SU-DHL-6 (cell line): ENCODE data around the gene TNXB.
"Not testable (repeated sequence)": the region's sequence is repeated elsewhere in the genome, so short reads cannot be mapped to it uniquely, and the experiment has no call there.

Source experiments
- H2AFZ ChIP-seq: fragments of 200-600 bp; sonication (generic); 2 replicates; pipeline ENCODE4 v1.6.1; 2014; ENCODE audit warnings: low read depth, mild to moderate bottlenecking, moderate library complexity, mixed read lengths, antibody characterized with exemption, low read length; ENCODE audit not compliant: severe bottlenecking
- H3F3A ChIP-seq: fragments of 200-600 bp; shearing (Covaris generic); 2 replicates; pipeline ENCODE4 v1.6.0; 2016; ENCODE audit warnings: antibody characterized with exemption, mild to moderate bottlenecking; ENCODE audit not compliant: insufficient read depth
- H3K27ac ChIP-seq: fragments of 200-600 bp; sonication (generic); 2 replicates; pipeline ENCODE4 v1.5.1; 2016; ENCODE audit warnings: low read depth, mild to moderate bottlenecking, low read length, moderate library complexity, mixed read lengths
- H3K27me3 ChIP-seq: fragments of 200-600 bp; sonication (generic), shearing (Covaris generic); 2 replicates; pipeline ENCODE4 v1.6.0; 2014; ENCODE audit warnings: mild to moderate bottlenecking, low read length
- H3K36me3 ChIP-seq: fragments of 200-600 bp; sonication (generic); 2 replicates; pipeline ENCODE4 v1.6.1; 2014; ENCODE audit warnings: mild to moderate bottlenecking, low read length, mixed read lengths
- H3K4me2 ChIP-seq: fragments of 300-600, 200-600 bp; shearing (Covaris generic), sonication (generic); 2 replicates; pipeline ENCODE4 v1.6.0; 2014; ENCODE audit warnings: low read length, low read depth, mild to moderate bottlenecking; ENCODE audit not compliant: poor library complexity, severe bottlenecking
- H3K4me3 ChIP-seq: fragments of 200-600 bp; sonication (generic); 2 replicates; pipeline ENCODE4 v1.5.1; 2014; ENCODE audit warnings: antibody characterized with exemption, low read length, mild to moderate bottlenecking, mixed read lengths; ENCODE audit not compliant: insufficient read depth, poor library complexity, severe bottlenecking
- H3K79me2 ChIP-seq: fragments of 200-600 bp; sonication (generic); 2 replicates; pipeline ENCODE4 v1.6.1; 2014; ENCODE audit warnings: mild to moderate bottlenecking, low read length, moderate library complexity; ENCODE audit not compliant: insufficient read depth
- H3K9ac ChIP-seq: fragments of 200-600 bp; sonication (generic); 2 replicates; pipeline ENCODE4 v1.7.0; 2014; ENCODE audit warnings: mild to moderate bottlenecking, low read length
- H3K9me2 ChIP-seq: fragments of 200-600 bp; sonication (generic); replicated peaks from 2 replicates; pipeline ENCODE4 v1.6.1; 2014; ENCODE audit warnings: low read length; ENCODE audit not compliant: insufficient read depth
- H3K9me3 ChIP-seq: fragments of 200-600 bp; sonication (generic); 2 replicates; pipeline ENCODE4 v1.6.1; 2014; ENCODE audit warnings: low read length, mixed read lengths; ENCODE audit not compliant: insufficient read depth
- H4K20me1 ChIP-seq: fragments of 200-600 bp; sonication (generic); 2 replicates; pipeline ENCODE4 v1.6.1; 2014; ENCODE audit warnings: low read depth, mild to moderate bottlenecking, antibody characterized with exemption, low read length, moderate library complexity, mixed read lengths
- CTCF ChIP-seq: fragments of 200-600 bp; sonication (generic); IDR thresholded peaks from one replicate; pipeline ENCODE4 v1.5.1; 2017; ENCODE audit warnings: antibody characterized with exemption, mild to moderate bottlenecking, low read length, moderate library complexity; ENCODE audit not compliant: insufficient read depth, poor library complexity, severe bottlenecking
- EZH2phosphoT487 ChIP-seq: fragments of 200-600 bp; sonication (generic), shearing (Covaris generic); conservative IDR thresholded peaks from 2 replicates; pipeline ENCODE4 v1.6.1; 2018; ENCODE audit warnings: mild to moderate bottlenecking, antibody characterized with exemption, low read length, moderate library complexity, mixed read lengths

The TNXB gene

DNA sequence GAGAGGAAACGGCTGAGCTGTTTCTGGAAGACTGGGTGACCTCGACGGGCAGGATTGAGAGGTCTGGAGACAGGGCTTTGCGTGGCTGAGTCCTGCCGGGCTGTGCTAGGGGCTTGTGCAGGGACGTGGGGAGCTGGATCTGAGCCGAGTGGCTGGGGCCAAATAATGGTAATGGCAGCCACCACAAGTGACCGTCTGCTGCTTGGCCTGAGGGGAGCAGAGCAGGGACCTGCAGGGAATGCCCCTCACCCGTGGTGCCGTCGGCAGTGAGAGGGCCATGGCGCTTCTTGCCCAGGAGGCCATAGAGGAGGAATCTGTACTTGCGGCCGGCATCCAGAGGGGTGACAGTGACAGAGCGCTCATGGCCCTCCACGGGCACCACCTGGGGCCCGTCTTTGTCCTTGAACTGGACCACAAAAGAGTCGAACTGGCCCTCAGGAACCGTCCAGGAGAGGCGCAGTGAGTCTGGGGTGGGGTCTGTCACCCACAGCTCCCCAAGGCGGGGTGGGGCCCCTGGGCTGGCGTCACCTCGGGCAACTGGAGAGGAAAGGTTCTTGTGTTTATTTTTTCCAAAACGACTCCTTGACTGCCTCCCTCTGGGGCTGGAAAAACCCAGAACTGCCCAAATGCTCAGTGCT is 39.1 kb downstream of the TNXB start:
- H3K4me2 ChIP-seq = no peak overlapping the region
- H3K9me3 ChIP-seq = no peaks in the 10 kb centered on the region
- H3F3A ChIP-seq = no peaks in the 10 kb centered on the region
- TF ChIP-seq CTCF (no peak), EZH2phosphoT487 (no peak)
- no peaks in the 10 kb centered on the region for H3K79me2 ChIP-seq
- no peak overlapping the region for H3K4me3 ChIP-seq
- H3K27ac ChIP-seq = no peak overlapping the region
- no peaks in the 10 kb centered on the region for H3K27me3 ChIP-seq
- H3K9ac ChIP-seq = no peak overlapping the region
- H2AFZ ChIP-seq = no peak overlapping the region
- no peaks in the 10 kb centered on the region for H3K9me2 ChIP-seq
- no peaks in the 10 kb centered on the region for H3K36me3 ChIP-seq
- no peaks in the 10 kb centered on the region for H4K20me1 ChIP-seq

- Histone ChIP-seq H3K27ac (no peak overlapping the region), H3K9me3 (no peaks in the 10 kb centered on the region), H4K20me1 (no peaks in the 10 kb centered on the region), H3K4me2 (no peak overlapping the region), H3F3A (no peaks in the 10 kb centered on the region), H3K36me3 (no peaks in the 10 kb centered on the region), H3K9ac (no peak overlapping the region), H3K9me2 (no peaks in the 10 kb centered on the region), H3K27me3 (no peaks in the 10 kb centered on the region), H3K79me2 (no peaks in the 10 kb centered on the region), H3K4me3 (no peak overlapping the region), H2AFZ (no peak overlapping the region)
- TF ChIP-seq CTCF = no peak
- no peak for TF ChIP-seq EZH2phosphoT487
Observed at GRCh38 chr6:32069460-32069859, 39.7 kb downstream of the TNXB start.

DNA sequence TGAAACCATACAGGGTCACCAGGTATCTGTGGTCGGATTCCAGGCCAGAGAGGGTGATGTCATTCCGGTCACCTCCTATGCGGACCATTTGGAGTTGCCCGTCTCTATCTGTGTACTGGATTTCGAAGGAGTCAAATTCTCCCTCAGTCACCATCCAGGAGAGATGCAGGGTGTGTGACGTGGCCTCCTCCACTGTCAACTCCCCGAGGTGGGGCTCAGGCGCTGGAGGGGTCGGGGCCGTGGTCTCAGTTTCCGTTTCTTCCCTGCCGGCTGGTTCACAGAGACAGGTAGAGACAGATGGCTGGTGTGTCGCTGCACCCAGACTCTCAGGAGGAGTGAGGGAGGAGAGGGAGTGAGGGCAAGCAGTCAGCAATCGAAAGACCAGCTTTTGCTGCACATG is 40.3 kb downstream of the TNXB start:
- Histone ChIP-seq H4K20me1 (no peaks in the 10 kb centered on the region), H3K79me2 (no peaks in the 10 kb centered on the region), H3F3A (no peaks in the 10 kb centered on the region), H3K9me3 (no peaks in the 10 kb centered on the region), H2AFZ (no peak overlapping the region), H3K9ac (no peak overlapping the region), H3K27me3 (no peaks in the 10 kb centered on the region), H3K4me3 (no peak overlapping the region), H3K9me2 (no peaks in the 10 kb centered on the region), H3K36me3 (no peaks in the 10 kb centered on the region), H3K27ac (no peak overlapping the region), H3K4me2 (no peak overlapping the region)
- TF ChIP-seq CTCF (no peak), EZH2phosphoT487 (no peak)

DNA sequence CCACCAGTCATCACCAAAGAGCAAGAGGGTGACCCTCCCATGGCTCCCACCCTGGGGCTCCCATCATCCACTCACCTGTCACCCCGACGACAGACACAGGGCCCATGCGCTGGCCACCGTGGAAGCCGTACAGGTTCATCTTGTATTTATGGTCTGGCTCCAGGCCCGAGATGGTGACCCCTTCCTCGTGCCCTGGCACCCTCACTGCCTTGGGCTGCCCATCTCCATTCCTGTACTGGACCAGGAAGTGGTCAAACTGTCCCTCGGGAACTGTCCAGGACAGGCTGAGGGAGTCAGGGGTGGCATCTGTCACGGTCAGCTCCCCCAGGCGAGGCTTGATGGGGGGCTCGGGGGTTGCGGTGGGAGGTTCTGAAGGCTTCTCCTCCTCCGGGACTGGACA is 40.8 kb downstream of the TNXB start:
- H3K9me3 ChIP-seq, H3K27me3 ChIP-seq: not testable (repeated sequence)

DNA sequence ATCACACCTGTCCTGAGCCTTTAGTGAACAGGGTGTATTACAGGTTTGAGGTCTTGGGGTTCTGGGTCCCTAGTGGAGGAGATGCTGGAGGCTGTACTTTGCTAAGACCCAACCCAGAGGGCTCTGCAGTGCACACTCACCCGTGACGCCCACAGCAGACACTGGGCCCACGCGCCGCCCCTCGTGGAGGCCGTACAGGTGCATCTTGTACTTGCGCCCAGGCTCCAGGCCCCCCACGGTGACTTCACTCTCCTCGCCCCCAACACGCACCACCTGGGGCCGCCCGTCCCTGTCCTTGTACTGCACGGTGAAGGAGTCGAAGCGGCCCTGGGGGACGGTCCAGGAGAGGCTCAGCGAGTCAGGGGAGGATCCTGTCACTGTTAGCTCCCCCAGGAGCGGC is 41.6 kb downstream of the TNXB start:
- not testable (repeated sequence) for H3K9me3 ChIP-seq, H3K27me3 ChIP-seq, H4K20me1 ChIP-seq, H3K9me2 ChIP-seq, H3K79me2 ChIP-seq, H2AFZ ChIP-seq, H3K36me3 ChIP-seq, H3K9ac ChIP-seq, H3K4me3 ChIP-seq, H3F3A ChIP-seq, H3K4me2 ChIP-seq, H3K27ac ChIP-seq

More for the DNA sequence above, 40.8 kb downstream of the TNXB start:
- H3K27ac ChIP-seq, H3K9ac ChIP-seq, H3K79me2 ChIP-seq, H3K9me2 ChIP-seq, H3K36me3 ChIP-seq, H2AFZ ChIP-seq, H3K4me2 ChIP-seq, H4K20me1 ChIP-seq, H3K4me3 ChIP-seq, H3F3A ChIP-seq: not testable (repeated sequence)
